NCI-H2029 treated with DMSO at 0.1 percent for 48 hours (cell line): ENCODE data around the gene VAV3.
"Not testable (repeated sequence)": the region's sequence is repeated elsewhere in the genome, so short reads cannot be mapped to it uniquely, and the experiment has no call there.

Experiments
- DNase-seq: peaks from one replicate; lab custom pipeline; 2025; lab: John Stamatoyannopoulos, UW

The VAV3 gene

GRCh38 chr1:107682467-107682866 lies 282.5 kb downstream of the VAV3 start:
- DNase-seq: no peak

DNA sequence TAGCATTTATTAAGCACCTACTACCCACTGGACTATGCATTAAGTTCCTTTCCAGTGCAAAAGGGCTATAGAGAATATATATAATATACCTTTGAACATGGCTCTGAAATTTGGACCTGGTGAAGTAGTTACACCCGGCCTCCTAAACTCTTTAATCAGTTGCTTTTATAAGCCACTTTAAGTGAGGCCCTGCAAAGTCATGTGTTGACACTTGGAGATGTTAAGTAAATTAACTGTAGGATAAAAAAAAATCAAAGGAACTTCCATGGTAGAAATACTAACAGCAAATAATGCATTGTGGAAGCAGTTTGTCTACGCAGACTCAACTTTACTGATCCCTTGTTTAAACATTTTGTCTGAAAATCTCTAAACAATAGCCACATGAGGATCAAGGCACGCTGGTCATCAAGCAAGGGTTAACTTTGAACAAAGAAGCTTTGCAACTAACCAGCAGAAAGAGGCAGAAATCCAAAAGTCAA lies 283.9 kb downstream of the VAV3 start:
- DNase-seq: no peak

DNA sequence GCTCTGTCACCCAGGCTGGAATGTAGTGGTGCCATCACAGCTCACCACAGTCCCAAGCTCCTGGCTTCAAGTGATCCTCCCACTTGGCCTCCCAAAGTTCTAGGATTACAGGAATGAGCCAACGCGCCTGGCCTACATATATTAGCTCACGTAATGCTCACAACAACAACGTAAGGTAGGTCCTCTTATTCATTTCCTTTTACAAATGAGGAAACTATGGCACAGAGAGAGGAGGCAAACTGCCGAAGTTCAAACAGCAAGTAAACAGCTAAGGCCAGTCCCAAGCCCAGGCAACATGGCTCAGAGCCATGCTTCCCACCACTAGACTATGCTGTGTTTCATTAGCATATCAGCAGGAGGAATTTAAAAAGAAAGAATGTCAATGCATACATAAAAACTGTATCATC lies 284.4 kb downstream of the VAV3 start:
- DNase-seq: no peak

DNA sequence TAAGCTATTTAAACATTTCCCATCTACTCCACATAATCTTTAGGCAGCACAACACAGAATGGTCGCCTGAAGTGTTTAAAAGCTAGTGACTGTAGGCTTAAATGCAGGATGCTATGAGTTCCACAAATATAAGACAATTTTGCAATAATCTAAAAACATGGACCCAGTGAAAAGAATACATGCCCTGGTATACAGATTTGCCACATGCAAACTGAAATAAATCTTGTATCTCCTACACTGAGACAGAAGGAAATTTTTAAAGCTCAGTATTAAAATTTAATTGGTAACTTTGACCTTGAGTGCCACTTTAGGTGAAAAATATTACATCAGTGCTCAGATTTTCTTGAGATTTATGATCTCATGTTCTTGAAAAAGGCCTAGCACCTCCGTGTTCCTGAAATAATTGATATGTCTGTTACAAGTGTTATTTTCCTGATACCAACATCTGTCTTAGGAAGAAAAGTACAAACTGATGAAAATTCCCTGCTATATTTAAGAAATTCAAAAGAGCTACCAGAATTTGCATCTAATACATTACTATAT lies 285.5 kb downstream of the VAV3 start:
- no peak for DNase-seq

- no peak for DNase-seq
Measured at GRCh38 chr1:107678993-107679392, 286.0 kb downstream of the VAV3 start.

DNA sequence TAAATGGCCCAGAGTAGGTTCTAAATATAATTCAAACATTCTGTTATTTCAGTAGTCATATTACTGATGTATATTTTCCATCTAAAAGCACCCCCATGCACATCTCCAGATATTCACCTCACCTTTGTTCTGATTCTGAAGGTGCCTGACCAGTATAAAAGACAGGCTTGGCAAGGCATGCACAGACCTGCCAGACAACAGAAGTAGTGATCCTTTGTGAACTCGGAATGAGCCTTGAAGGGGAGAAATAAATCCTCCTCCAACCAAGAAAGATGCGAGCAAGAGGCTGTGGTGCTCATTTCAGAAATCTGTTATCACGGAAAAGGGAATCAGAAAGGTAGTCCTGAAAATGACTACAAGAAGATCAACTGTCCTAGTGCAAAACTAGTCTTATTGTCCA lies 287.3 kb downstream of the VAV3 start:
- DNase-seq: no peak

GRCh38 chr1:107674486-107674885 lies 290.5 kb downstream of the VAV3 start:
- DNase-seq: no peak

DNA sequence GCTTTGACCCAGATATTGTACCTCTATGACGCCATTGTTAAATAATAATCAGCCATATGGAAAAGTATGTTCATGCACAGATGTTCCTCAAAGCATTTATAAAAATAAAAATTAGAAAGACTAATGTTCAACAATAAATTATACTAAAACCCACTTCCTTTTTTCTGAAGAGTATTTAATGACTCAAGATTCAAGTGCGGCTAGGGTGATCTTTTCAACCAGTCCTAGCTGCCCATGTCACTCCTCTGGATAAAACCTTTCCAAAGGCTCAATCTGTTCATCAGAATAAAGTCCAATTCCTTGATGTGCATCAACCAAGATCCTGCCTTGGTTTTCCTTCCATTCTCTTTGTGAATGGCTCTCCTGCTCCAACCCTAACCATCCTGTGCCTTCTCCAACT lies 292.0 kb downstream of the VAV3 start:
- no peak for DNase-seq

- DNase-seq: no peak
Measured at GRCh38 chr1:107670397-107671040, 294.5 kb downstream of the VAV3 start.

DNA sequence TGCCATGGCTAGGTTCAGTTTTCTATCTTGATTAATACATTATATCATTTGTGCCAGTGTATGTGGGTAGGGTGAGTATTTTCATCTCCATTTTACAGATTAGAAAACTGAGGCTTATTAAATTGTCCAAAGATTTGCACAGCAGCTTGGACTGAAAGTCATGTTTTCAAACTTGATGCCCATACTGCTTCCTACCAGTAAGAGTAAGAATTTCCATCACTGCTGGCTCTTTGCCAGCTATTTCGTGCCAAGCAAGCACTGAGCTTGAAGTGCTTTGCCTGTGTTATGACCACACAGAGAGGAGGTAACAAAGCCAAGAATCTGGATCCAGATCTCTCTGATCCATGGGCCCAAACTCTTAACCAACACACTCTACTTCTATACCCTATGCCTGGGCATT lies 295.0 kb downstream of the VAV3 start:
- DNase-seq: peak; percentile 48

DNA sequence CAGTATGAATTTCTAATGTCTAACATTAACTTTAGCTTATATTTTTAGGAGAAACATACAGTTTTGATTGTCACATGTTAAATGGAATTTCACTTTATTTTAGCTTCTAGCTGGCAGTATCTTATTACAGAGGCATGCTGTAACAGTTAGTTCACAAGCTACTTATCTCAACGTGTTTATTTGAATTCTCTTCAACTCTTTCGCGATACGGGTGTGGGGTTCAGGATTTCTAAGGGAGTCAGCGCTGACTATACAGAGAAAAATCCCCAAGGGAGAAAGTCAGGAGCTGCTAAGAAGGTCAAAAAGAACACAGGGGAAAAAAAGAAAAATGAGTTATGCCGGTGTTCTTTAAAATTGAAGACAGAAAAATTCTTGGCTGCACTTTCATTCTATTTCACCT lies 296.2 kb downstream of the VAV3 start:
- DNase-seq: no peak

GRCh38 chr1:107666493-107666892 lies 298.5 kb downstream of the VAV3 start:
- no peak for DNase-seq

DNA sequence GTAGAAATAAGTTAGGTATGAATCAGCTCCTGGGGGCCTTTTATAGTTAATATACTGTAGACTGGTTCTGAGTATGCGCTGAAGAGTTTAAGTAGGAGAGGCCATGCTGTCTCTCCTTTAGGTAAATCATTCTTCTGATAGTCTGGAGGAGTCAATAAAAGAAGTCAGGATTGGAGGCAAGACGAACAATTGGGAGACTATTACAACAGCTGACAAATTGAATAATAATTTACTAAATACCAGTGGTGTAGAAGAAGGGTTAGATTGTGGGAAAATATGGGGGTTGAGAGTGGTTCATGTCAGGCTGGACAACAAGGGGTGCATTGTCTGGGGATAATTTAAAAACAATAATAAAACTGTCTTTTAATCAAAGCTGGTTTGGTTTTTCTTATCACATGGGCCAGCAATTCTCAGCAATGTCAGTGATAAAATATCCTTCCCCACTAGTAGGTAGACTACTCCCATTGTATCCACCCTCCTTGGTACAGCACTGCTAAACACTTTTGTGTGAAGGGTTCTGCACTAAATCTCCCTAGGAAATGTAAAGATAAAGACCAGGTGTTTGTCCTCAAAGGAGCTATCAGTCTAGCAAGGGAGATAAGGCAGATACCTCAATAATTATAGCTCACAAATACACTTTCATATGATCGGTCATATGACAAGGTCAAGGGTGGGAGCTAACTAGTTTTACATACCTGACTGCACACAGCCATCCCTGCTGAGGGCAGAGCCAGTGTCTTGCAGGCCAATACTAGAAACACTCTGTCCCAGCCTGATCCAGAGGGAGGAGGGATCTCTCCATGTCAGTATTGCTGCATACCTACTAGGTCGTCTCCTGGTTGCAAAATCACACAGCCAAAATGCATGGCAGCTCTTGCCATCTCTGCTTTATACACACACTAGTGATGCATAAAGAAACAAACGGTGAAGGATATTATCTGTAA lies 299.7 kb downstream of the VAV3 start:
- DNase-seq: no peak

DNA sequence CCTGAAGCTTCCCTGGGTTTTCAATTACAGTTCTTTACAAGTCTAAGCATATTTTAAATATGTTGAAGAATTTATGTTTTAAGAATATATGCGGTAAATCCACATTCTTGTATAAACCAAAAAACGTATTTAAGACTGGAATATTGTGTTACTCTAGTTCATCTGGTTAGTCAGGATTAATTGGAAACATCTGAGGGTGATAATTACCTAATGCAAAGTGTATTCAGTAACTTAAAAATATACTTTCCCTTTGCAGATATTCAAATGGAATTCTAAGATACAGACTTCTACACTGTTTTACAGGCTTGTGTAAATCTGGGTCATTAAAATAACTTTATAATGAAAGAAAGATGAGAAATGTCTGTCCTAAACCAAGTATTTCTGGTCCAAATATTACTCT lies 302.0 kb downstream of the VAV3 start:
- no peak for DNase-seq

DNA sequence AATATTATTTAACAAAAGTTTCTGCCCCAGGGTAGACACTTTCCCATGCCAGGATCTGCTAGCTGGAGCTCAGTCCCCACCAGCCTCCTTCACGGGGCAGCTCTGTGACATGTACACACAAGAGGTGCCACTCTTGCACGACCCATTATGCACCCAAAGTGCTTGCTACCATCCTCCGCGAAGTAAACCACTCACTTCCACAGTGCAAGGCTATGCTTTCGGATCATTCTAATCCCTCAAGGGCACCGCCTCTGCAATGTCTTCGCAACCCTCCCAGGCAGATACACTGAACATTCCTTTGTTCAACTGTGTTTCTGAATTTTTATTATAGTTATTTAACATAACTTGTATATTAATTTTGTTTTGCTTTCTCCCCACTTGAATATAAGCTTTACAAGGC lies 303.8 kb downstream of the VAV3 start:
- no peak for DNase-seq

DNA sequence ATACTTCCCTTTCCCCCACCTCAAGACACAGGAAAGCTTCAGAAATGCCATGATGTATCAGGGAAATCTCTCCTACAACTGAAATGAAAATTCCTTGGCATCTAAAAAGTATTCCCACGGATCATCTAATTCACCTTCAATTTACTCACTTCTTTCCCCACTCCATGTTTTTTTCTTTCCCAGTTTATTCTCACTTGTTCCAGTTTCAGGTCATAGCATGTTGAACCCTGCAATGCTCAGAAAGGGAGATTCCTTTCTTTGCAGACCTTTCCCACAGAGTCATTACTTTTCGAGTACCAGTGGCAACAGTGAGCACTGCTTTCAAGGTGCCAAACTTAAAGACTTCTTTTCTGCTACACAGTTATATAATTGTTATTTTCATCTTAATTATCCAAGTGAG lies 305.0 kb downstream of the VAV3 start:
- DNase-seq: no peak

GRCh38 chr1:107657356-107657755 lies 307.6 kb downstream of the VAV3 start:
- no peak for DNase-seq

DNA sequence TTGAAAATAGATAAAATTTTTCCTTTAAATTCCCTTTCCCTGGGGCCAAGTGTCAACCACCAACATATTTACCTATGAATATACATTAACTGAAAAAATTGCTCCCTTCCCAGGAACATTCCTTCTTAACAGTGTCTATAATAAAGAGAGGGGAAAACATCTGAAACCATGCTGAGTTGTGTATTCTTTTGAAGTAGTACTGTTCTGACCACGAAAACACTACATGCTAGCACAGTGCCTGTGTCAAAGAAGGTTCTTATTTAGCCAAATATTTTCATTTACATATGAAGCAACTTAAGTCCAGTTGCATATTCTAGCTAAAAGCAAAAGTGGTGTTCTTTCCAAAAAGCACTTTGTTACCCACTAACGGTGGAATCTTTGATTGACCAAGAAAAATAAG lies 311.2 kb downstream of the VAV3 start:
- DNase-seq: no peak

DNA sequence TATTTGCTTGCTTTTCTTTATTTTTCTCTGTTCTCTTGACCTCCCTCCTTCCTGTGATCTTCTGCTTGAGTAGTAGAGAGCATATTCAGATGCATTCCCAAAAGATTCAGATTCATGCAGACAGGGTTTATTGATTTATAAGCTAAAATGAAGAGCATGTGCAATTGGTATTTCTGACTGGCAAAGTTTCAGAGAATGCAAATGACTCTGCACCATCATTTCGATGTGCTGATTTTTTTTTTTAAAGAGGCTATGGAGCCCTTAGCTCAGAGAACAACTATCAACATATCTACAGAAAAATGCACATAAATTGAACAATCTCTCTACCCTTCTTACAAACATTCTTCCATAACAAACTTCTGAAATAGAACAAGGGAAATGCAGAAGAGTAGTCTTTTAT lies 312.0 kb downstream of the VAV3 start:
- DNase-seq: no peak

DNA sequence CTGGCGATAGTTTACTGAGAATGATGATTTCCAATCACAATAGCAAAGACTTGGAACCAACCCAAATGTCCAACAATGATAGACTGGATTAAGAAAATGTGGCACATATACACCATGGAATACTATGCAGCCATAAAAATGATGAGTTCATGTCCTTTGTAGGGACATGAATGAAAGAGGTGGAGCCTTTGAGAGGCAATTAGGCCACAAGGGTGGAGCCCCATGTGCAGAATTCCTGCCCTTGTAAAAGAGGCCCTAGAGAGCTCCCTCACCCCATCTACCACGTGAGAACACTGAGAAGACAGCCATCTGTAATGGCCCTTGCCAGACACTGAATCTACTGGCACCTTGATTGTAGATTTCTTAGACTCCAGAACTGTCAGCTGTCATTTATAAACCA lies 314.2 kb downstream of the VAV3 start:
- not testable (repeated sequence) for DNase-seq

DNA sequence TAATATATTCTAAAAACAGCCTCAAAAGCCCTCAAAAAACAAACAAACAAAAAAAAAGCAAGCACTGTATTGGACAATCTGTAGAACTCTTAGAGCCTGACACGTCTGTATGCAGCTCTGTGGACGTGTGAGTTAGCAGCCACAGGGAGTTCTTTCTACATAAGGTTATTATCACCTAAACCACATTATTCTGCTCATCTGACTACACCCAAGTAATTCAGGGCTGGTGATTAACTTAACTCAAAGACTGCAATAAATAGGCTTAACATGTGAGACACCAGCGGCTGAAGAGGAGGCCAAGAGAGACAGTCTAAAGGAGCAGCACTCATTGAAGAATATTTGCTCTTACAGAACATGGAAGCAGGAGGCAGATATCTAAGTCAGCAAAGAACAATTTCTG lies 316.0 kb downstream of the VAV3 start:
- no peak for DNase-seq

DNA sequence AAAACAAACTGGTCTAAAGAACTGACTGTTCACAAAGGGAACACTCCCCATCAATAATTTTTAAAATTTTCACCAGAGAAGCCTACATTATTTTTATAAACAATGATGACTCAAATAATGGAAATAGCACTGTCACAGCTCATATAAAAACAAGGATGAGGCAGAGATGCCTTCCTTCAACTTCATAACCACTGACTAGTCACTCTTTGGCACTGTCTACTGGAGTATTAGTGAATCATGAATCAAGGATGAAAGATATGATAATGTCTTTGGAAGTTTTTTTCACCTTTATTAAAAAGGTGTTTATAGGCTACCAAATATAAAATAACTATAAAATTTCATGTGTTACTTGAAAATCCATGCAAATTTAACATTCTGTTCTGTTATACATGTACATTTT lies 316.9 kb downstream of the VAV3 start:
- no peak for DNase-seq

DNA sequence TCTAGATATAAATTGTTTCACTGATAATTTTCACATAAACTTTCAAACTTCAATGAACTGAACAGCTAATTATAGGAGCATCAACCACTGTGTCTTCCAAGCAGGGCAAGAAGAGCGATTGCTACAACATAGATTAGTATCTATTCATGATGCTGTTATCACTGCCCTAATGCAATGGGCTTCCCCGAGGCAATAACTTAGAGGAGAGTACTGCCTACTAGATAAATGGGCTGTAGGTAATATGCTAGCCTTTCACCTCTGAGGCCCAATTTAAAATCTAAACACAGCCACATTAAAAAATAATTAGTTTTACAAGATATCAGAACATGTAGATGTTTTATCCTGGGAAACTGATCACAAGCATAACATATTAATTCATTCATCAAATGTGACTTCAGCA lies 318.0 kb downstream of the VAV3 start:
- no peak for DNase-seq
